HCT116 (cell line): ENCODE results near the gene CLASP1. TPM values are rescaled to one million over a fixed set of nuclear protein-coding genes. Genes with fewer than 3 reads are reported as not detected.

Source experiments
- ATAC-seq: fragments of 200-7000 bp; cut with Tn5 transposase; 2 replicates; pipeline ENCODE4 v1.9.1; 2020; ENCODE audit warnings: mild to moderate bottlenecking, moderate library complexity
- BruUV-seq: library from RNA; stranded (reverse); fragments of 400-500 nt; replicated peaks from 2 replicates; lab custom pipeline; 2021; lab: Mats Ljungman, UMichigan
- CTCF ChIA-PET: fragments of 300-600 bp; sonication (Branson Sonifier 250); formaldehyde crosslinking; loops from one replicate; lab custom pipeline; 2021; ENCODE audit warnings: antibody characterized with exemption; lab: Charles Lee
- POLR2A ChIA-PET: fragments of 300-600, 350-600 bp; sonication (Branson Sonifier 250); formaldehyde crosslinking; loops from one replicate; lab custom pipeline; 2021; ENCODE audit warnings: antibody characterized with exemption; lab: Charles Lee
- RAD21 ChIA-PET, 2 experiments: fragments of 300-600 bp; sonication (Branson Sonifier 250); formaldehyde crosslinking; loops; one replicate each; lab custom pipeline; 2023; ENCODE audit warnings: low total read pairs in 2 of 2; ENCODE audit not compliant: uncharacterized antibody in 2 of 2, unreplicated experiment in 2 of 2, low non-redundant PET in 1 of 2; lab: Charles Lee
- DNase-seq: peaks from one replicate; pipeline ENCODE4 v3.0.0-alpha.2; 2010; ENCODE audit warnings: low read depth, low spot score
- H2AFZ ChIP-seq: fragments of 200-600 bp; shearing (Covaris generic), sonication (generic); 2 replicates; pipeline ENCODE4 v1.6.1; 2017; ENCODE audit warnings: low read depth, mixed run types, mixed read lengths, antibody characterized with exemption, low read length; ENCODE audit not compliant: poor library complexity, severe bottlenecking
- H3K27ac ChIP-seq: 2 replicates; pipeline ENCODE4 v1.5.1; 2012; ENCODE audit warnings: low read depth, low read length
- H3K27me3 ChIP-seq: fragments of 200-600 bp; sonication (generic); 2 replicates; pipeline ENCODE4 v1.6.1; 2016; ENCODE audit warnings: mixed run types, low read length, mixed read lengths; ENCODE audit not compliant: insufficient read depth
- H3K36me3 ChIP-seq, 2 experiments: fragments of 200-500 bp in 1 of 2; fragments of 200-600 bp in 1 of 2; sonication (Bioruptor generic) in 1 of 2; sonication (generic) in 1 of 2; 2 replicates each; pipeline versions ENCODE4 v1.5.1 to v1.6.1; 2014 to 2016; ENCODE audit warnings: low read length in 2 of 2, inconsistent platforms in 1 of 2, mixed read lengths in 1 of 2, mixed run types in 1 of 2; ENCODE audit not compliant: insufficient read depth in 2 of 2, control insufficient read depth in 1 of 2
- H3K4me1 ChIP-seq, 2 experiments: fragments of 200-600 bp in 1 of 2; sonication (generic) in 1 of 2; 2 replicates each; pipeline versions ENCODE4 v1.5.1 to v1.6.1; 2012 to 2017; ENCODE audit warnings: low read length in 2 of 2, inconsistent platforms in 1 of 2, mild to moderate bottlenecking in 1 of 2, mixed read lengths in 1 of 2, mixed run types in 1 of 2, moderate library complexity in 1 of 2; ENCODE audit not compliant: insufficient read depth in 2 of 2, control insufficient read depth in 1 of 2
- H3K4me2 ChIP-seq: fragments of 200-600 bp; sonication (generic); 2 replicates; pipeline ENCODE4 v1.6.1; 2017; ENCODE audit warnings: mixed run types, low read length, mixed read lengths
- H3K4me3 ChIP-seq, 2 experiments: fragments of 200-600 bp in 1 of 2; sonication (generic) in 1 of 2; replicated peaks in 1 of 2; 2 replicates each; pipeline ENCODE4 v1.5.1; 2011 to 2016; ENCODE audit warnings: low read length in 2 of 2, control low read depth in 1 of 2, low read depth in 1 of 2, mild to moderate bottlenecking in 1 of 2, mixed read lengths in 1 of 2, mixed run types in 1 of 2
- H3K79me2 ChIP-seq: fragments of 200-600 bp; sonication (generic); 2 replicates; pipeline ENCODE4 v1.6.1; 2017; ENCODE audit warnings: mild to moderate bottlenecking, mixed run types, low read length, moderate library complexity, mixed read lengths; ENCODE audit not compliant: insufficient read depth
- H3K9ac ChIP-seq: fragments of 200-600 bp; sonication (generic); 2 replicates; pipeline ENCODE4 v1.6.1; 2016; ENCODE audit warnings: low read length, mixed read lengths
- H3K9me2 ChIP-seq: fragments of 200-600 bp; sonication (generic), shearing (Covaris generic); 2 replicates; pipeline ENCODE4 v1.6.1; 2017; ENCODE audit warnings: mixed run types, mild to moderate bottlenecking, moderate library complexity; ENCODE audit not compliant: insufficient read depth
- H3K9me3 ChIP-seq, 2 experiments: fragments of 200-500 bp in 1 of 2; fragments of 200-600 bp in 1 of 2; sonication (Bioruptor generic) in 1 of 2; sonication (generic) in 1 of 2; 2 replicates each; pipeline ENCODE4 v1.6.1; 2014 to 2017; ENCODE audit warnings: low read length in 2 of 2, mixed read lengths in 2 of 2, inconsistent platforms in 1 of 2, low read depth in 1 of 2, mild to moderate bottlenecking in 1 of 2, mixed run types in 1 of 2, moderate library complexity in 1 of 2; ENCODE audit not compliant: control insufficient read depth in 1 of 2, insufficient read depth in 1 of 2
- H4K20me1 ChIP-seq: fragments of 200-600 bp; sonication (generic), shearing (Covaris generic); 2 replicates; pipeline ENCODE4 v1.6.1; 2017; ENCODE audit warnings: mixed run types, mild to moderate bottlenecking, moderate library complexity; ENCODE audit not compliant: insufficient read depth
- CBX3 ChIP-seq: IDR thresholded peaks from 2 replicates; pipeline ENCODE4 v1.6.1; 2012; ENCODE audit warnings: low read depth
- EGR1 ChIP-seq: IDR thresholded peaks from 2 replicates; pipeline ENCODE4 v1.6.1; 2012; ENCODE audit warnings: low read depth
- ELF1 ChIP-seq: IDR thresholded peaks from 2 replicates; pipeline ENCODE4 v1.6.1; 2012; ENCODE audit warnings: low read depth, borderline replicate concordance
- EZH2phosphoT487 ChIP-seq: fragments of 200-600 bp; IDR thresholded peaks from 2 replicates; pipeline ENCODE4 v1.6.1; 2018; ENCODE audit warnings: antibody characterized with exemption, borderline replicate concordance
- FOSL1 ChIP-seq: IDR thresholded peaks from 2 replicates; pipeline ENCODE4 v1.6.1; 2012; ENCODE audit warnings: low read depth
- JUND ChIP-seq: IDR thresholded peaks from 2 replicates; pipeline ENCODE4 v1.6.1; 2012
- POLR2A ChIP-seq: IDR thresholded peaks from 2 replicates; pipeline ENCODE4 v1.7.0; 2011; ENCODE audit warnings: borderline replicate concordance; ENCODE audit not compliant: insufficient read depth, insufficient read length; ENCODE audit errors: extremely low read depth
- RAD21 ChIP-seq: IDR thresholded peaks from 2 replicates; pipeline ENCODE4 v1.6.1; 2012; ENCODE audit warnings: low read depth, mild to moderate bottlenecking
- REST ChIP-seq: IDR thresholded peaks from 2 replicates; pipeline ENCODE4 v1.6.1; 2012; ENCODE audit warnings: low read depth
- SIN3A ChIP-seq: IDR thresholded peaks from 2 replicates; pipeline ENCODE4 v1.6.1; 2012; ENCODE audit warnings: low read depth
- SP1 ChIP-seq: IDR thresholded peaks from 2 replicates; pipeline ENCODE4 v1.6.1; 2012; ENCODE audit warnings: low read depth
- SRF ChIP-seq: IDR thresholded peaks from 2 replicates; pipeline ENCODE4 v1.6.1; 2012; ENCODE audit warnings: low read depth
- TCF7L2 ChIP-seq: IDR thresholded peaks from 2 replicates; pipeline ENCODE4 v1.7.0; 2011; ENCODE audit warnings: borderline replicate concordance, inconsistent platforms; ENCODE audit not compliant: insufficient read depth, insufficient read length; ENCODE audit errors: extremely low read depth
- YY1 ChIP-seq: IDR thresholded peaks from 2 replicates; pipeline ENCODE4 v1.6.1; 2011; ENCODE audit warnings: low read length, low read depth, moderate library complexity, mild to moderate bottlenecking; ENCODE audit not compliant: insufficient replicate concordance; ENCODE audit errors: extremely low read depth
- ZNF274 ChIP-seq: fragments of 200-500 bp; sonication (Bioruptor generic); IDR thresholded peaks from 2 replicates; pipeline ENCODE4 v1.6.1; 2014; ENCODE audit warnings: mild to moderate bottlenecking, low read depth, low read length, inconsistent platforms
- intact Hi-C: fragments of 100-400 bp; cut with micrococcal nuclease; formaldehyde crosslinking; loops from 2 replicates; pipeline ENCODE4 v1.10.0; 2022
- total RNA-seq: library from RNA; stranded (reverse); gene quantifications from one replicate; pipeline ENCODE4 v1.2.1, GENCODE V29; 2021; ENCODE audit not compliant: unreplicated experiment
- TF ChIP-seq, protein P1 (sequence below), 3 experiments: fragments of 200-600 bp in 1 of 3; sonication (generic) in 1 of 3; IDR thresholded peaks in 2 of 3; conservative IDR thresholded peaks in 1 of 3; 2 replicates each; pipeline ENCODE4 v1.5.1; 2012 to 2017; ENCODE audit warnings: low read depth in 2 of 3, low read length in 2 of 3, antibody characterized with exemption in 1 of 3, borderline replicate concordance in 1 of 3, control low read depth in 1 of 3, mild to moderate bottlenecking in 1 of 3, mixed read lengths in 1 of 3, mixed run types in 1 of 3, moderate library complexity in 1 of 3; ENCODE audit not compliant: insufficient read depth in 1 of 3
- TF ChIP-seq, protein P2 (sequence below): IDR thresholded peaks from 2 replicates; pipeline ENCODE4 v1.6.1; 2011; ENCODE audit warnings: mild to moderate bottlenecking, low read length, moderate library complexity; ENCODE audit not compliant: insufficient replicate concordance; ENCODE audit errors: extremely low read depth
- TF ChIP-seq, protein P3 (sequence below): IDR thresholded peaks from 2 replicates; pipeline ENCODE4 v1.6.1; 2012

CLASP1 gene
- total RNA-seq, 1 experiment from 2014 or later, result 41.9 TPM

GRCh38 chr2:121677855-121678254, 28.6 kb upstream of the CLASP1 start:
- Histone ChIP-seq H3K4me2 (no peak overlapping the region), H3K4me1 (no peaks in the 10 kb centered on the region), H3K9ac (no peak overlapping the region), H3K79me2 (no peaks in the 10 kb centered on the region), H3K27ac (no peak overlapping the region), H3K9me2 (no peaks in the 10 kb centered on the region), H3K27me3 (no peaks in the 10 kb centered on the region), H2AFZ (no peak overlapping the region), H3K36me3 (no peaks in the 10 kb centered on the region), H3K9me3 (peaks cover 9 to 13% of the 10 kb centered on the region in 2 experiments; a peak in 3 of 4 replicates), H4K20me1 (no peaks in the 10 kb centered on the region), H3K4me3 (no peak overlapping the region)
- ChIA-PET POLR2A (no interaction called here), CTCF (no interaction called here), RAD21 (no interaction called here)
- intact Hi-C loops, result no loop called here
- DNase-seq (no peak), ATAC-seq (no peak)
- no TSS peak for BruUV-seq
- TF ChIP-seq, protein P1, sequence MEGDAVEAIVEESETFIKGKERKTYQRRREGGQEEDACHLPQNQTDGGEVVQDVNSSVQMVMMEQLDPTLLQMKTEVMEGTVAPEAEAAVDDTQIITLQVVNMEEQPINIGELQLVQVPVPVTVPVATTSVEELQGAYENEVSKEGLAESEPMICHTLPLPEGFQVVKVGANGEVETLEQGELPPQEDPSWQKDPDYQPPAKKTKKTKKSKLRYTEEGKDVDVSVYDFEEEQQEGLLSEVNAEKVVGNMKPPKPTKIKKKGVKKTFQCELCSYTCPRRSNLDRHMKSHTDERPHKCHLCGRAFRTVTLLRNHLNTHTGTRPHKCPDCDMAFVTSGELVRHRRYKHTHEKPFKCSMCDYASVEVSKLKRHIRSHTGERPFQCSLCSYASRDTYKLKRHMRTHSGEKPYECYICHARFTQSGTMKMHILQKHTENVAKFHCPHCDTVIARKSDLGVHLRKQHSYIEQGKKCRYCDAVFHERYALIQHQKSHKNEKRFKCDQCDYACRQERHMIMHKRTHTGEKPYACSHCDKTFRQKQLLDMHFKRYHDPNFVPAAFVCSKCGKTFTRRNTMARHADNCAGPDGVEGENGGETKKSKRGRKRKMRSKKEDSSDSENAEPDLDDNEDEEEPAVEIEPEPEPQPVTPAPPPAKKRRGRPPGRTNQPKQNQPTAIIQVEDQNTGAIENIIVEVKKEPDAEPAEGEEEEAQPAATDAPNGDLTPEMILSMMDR (IDR thresholded peaks at IDR 0.05 in 2 of 3, conservative IDR thresholded peaks at IDR 0.05 in 1 of 3; ENCODE audit: borderline replicate concordance in 1 of 3, insufficient read depth in 1 of 3, low read depth in 2 of 3, low read length in 2 of 3), result no peak
- TF ChIP-seq FOSL1, result no peak
- TF ChIP-seq SP1, result no peak
- TF ChIP-seq CBX3, result no peak
- no peak for TF ChIP-seq TCF7L2
- TF ChIP-seq EZH2phosphoT487, result no peak
- no peak for TF ChIP-seq RAD21
- TF ChIP-seq EGR1, result no peak
- no peak for TF ChIP-seq SRF
- TF ChIP-seq SIN3A, result no peak
- TF ChIP-seq, protein P2, sequence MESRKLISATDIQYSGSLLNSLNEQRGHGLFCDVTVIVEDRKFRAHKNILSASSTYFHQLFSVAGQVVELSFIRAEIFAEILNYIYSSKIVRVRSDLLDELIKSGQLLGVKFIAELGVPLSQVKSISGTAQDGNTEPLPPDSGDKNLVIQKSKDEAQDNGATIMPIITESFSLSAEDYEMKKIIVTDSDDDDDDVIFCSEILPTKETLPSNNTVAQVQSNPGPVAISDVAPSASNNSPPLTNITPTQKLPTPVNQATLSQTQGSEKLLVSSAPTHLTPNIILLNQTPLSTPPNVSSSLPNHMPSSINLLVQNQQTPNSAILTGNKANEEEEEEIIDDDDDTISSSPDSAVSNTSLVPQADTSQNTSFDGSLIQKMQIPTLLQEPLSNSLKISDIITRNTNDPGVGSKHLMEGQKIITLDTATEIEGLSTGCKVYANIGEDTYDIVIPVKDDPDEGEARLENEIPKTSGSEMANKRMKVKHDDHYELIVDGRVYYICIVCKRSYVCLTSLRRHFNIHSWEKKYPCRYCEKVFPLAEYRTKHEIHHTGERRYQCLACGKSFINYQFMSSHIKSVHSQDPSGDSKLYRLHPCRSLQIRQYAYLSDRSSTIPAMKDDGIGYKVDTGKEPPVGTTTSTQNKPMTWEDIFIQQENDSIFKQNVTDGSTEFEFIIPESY, result no peak
- TF ChIP-seq JUND, result no peak
- no peak for TF ChIP-seq REST
- TF ChIP-seq POLR2A, result no peak
- no peak for TF ChIP-seq YY1
- TF ChIP-seq ELF1, result no peak
- no peak for TF ChIP-seq ZNF274
- TF ChIP-seq, protein P3, sequence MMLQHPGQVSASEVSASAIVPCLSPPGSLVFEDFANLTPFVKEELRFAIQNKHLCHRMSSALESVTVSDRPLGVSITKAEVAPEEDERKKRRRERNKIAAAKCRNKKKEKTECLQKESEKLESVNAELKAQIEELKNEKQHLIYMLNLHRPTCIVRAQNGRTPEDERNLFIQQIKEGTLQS, result no peak
